Progenitor cell of endocrine pancreas (in vitro differentiated cells): ENCODE data around the gene DHTKD1. TPM values are rescaled to one million over a fixed set of nuclear protein-coding genes. Genes with fewer than 3 reads are reported as not detected.

Experiments used
- DNase-seq: peaks from one replicate; pipeline ENCODE4 v3.0.0; 2021; ENCODE audit warnings: low spot score; ENCODE audit not compliant: unreplicated experiment
- H3K27ac Mint-ChIP-seq: 2 replicates; pipeline ENCODE4 v1.8.0; 2021; ENCODE audit warnings: mild to moderate bottlenecking, moderate library complexity, mixed read lengths
- H3K27me3 Mint-ChIP-seq: 2 replicates; pipeline ENCODE4 v1.8.0; 2021; ENCODE audit warnings: mixed read lengths
- H3K36me3 Mint-ChIP-seq: 2 replicates; pipeline ENCODE4 v1.8.0; 2022; ENCODE audit warnings: mixed read lengths; ENCODE audit not compliant: insufficient read depth
- H3K4me1 Mint-ChIP-seq: 2 replicates; pipeline ENCODE4 v1.8.0; 2021; ENCODE audit warnings: low read depth, mixed read lengths
- H3K4me3 Mint-ChIP-seq: 2 replicates; pipeline ENCODE4 v1.8.0; 2021; ENCODE audit warnings: low read depth, mild to moderate bottlenecking, moderate library complexity, mixed read lengths
- H3K9me3 Mint-ChIP-seq: 2 replicates; pipeline ENCODE4 v1.8.0; 2021; ENCODE audit warnings: low read depth, mixed read lengths
- CTCF ChIP-seq: fragments of 200-600 bp; sonication (generic); IDR thresholded peaks from one replicate; pipeline ENCODE4 v1.5.0; 2021; ENCODE audit warnings: antibody characterized with exemption, mild to moderate bottlenecking; ENCODE audit not compliant: unreplicated experiment
- total RNA-seq: library from RNA; stranded (reverse); gene quantifications from 2 replicates; pipeline ENCODE4 v1.2.1, GENCODE V29; 2021

The DHTKD1 gene
- total RNA-seq, 1 donor from 2014 or later, result 44.5 TPM

DNA sequence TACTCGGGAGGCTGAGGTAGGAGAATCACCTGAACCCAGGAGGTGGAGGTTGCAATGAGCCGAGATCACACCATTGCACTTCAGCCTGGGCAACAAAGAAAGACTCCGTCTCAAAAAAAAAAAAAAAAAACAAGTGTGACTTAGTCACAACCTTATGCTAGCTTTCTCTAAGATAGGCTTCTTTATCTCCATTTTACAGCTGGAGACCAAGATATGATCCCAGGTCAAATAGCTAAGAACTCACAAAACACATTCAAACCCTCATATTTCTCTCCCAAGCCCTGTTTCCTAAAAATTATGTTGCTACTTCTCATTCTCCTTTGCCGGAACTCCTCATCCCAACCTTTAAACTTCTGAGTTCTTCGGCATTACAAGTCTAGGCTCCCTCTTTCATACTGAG is 13.0 kb upstream of the DHTKD1 start:
- no peak overlapping the region for H3K4me3 Mint-ChIP-seq
- TF ChIP-seq CTCF, result no peak
- H3K9me3 Mint-ChIP-seq, result no peaks in the 10 kb centered on the region
- DNase-seq, result no peak
- H3K27me3 Mint-ChIP-seq, result no peaks in the 10 kb centered on the region
- H3K4me1 Mint-ChIP-seq, result no peaks in the 10 kb centered on the region
- no peak overlapping the region for H3K27ac Mint-ChIP-seq
- H3K36me3 Mint-ChIP-seq, result no peaks in the 10 kb centered on the region

- H3K4me1 Mint-ChIP-seq, result no peaks in the 10 kb centered on the region
- no peak overlapping the region for H3K4me3 Mint-ChIP-seq
- H3K9me3 Mint-ChIP-seq, result no peaks in the 10 kb centered on the region
- no peak for TF ChIP-seq CTCF
- no peak for DNase-seq
- no peak overlapping the region for H3K27ac Mint-ChIP-seq
- no peaks in the 10 kb centered on the region for H3K27me3 Mint-ChIP-seq
- no peaks in the 10 kb centered on the region for H3K36me3 Mint-ChIP-seq
Observed at GRCh38 chr10:12056748-12057147, 12.0 kb upstream of the DHTKD1 start.

DNA sequence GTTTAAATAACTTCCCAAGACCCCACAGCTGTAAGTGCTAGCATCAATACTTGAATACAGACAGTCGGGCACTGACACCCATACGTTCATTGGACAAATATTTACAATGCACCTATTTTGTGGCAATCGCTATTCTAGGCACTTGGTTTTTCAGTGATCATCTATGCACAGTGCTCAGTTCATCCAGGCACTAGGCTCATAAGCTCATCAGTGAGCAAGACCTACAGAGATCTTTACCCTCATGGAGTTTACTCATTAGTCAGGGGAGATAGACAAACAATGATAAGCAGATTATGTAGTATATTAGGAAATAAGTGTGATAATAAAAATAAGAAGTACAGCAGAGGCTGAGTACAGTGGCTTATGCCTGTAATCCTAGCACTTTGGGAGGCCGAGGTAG is 7.6 kb upstream of the DHTKD1 start:
- Mint-ChIP-seq H3K27me3 (no peaks in the 10 kb centered on the region), H3K9me3 (no peaks in the 10 kb centered on the region)
- DNase-seq, result no peak

GRCh38 chr10:12062754-12063482 is 5.8 kb upstream of the DHTKD1 start:
- no peaks in the 10 kb centered on the region for H3K27me3 Mint-ChIP-seq
- H3K27ac Mint-ChIP-seq, result no peak overlapping the region
- no peak overlapping the region for H3K4me3 Mint-ChIP-seq
- no peak for DNase-seq
- H3K4me1 Mint-ChIP-seq, result peaks cover 6% of the 10 kb centered on the region
- H3K9me3 Mint-ChIP-seq, result no peaks in the 10 kb centered on the region
- no peaks in the 10 kb centered on the region for H3K36me3 Mint-ChIP-seq
- TF ChIP-seq CTCF, result no peak

More for the DNA sequence above, 7.6 kb upstream of the DHTKD1 start:
- Mint-ChIP-seq H3K27ac (no peak overlapping the region), H3K36me3 (no peaks in the 10 kb centered on the region), H3K4me1 (peaks cover 6% of the 10 kb centered on the region), H3K4me3 (no peak overlapping the region)
- TF ChIP-seq CTCF, result no peak

DNA sequence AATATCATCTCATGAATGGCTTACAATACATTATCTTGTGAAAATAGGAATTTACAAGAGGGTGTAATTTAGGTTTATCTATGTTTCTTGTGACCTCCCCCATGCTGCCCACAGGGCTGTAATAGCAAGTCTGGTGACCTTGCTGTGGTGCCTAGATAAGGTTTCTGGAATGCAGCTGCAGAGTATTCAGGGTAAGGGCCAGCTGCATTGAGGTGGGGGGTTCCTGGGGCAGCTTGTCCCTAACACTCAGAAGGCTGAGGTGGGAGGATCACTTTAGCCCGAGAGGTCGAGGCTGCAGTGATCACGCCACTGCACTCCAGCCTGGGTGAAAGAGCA is 5.3 kb upstream of the DHTKD1 start:
- TF ChIP-seq CTCF, result no peak
- Mint-ChIP-seq H3K4me1 (peaks cover 6% of the 10 kb centered on the region), H3K4me3 (no peak overlapping the region), H3K36me3 (no peaks in the 10 kb centered on the region), H3K27me3 (no peaks in the 10 kb centered on the region), H3K27ac (no peak overlapping the region), H3K9me3 (no peaks in the 10 kb centered on the region)
- no peak for DNase-seq
